Lower leg skin (tissue), 4 donors: ENCODE data around the gene KAZN. TPM values are rescaled to one million over a fixed set of nuclear protein-coding genes. Genes with fewer than 3 reads are reported as not detected.

Source experiments
- DNase-seq, 2 donors: peaks; one replicate each; pipeline ENCODE4 v3.0.0-alpha.2; 2019; ENCODE audit warnings: low spot score in 2 of 2
- H3K4me3 ChIP-seq: fragments of 200-600 bp; sonication (generic); 2 replicates; pipeline ENCODE4 v1.5.1; 2017; ENCODE audit warnings: mild to moderate bottlenecking, low read depth; ENCODE audit not compliant: poor library complexity, severe bottlenecking
- POLR2A ChIP-seq, 2 donors: fragments of 450-650 bp; IDR thresholded peaks; one replicate each; pipeline ENCODE4 v1.6.1; 2016 to 2017; ENCODE audit warnings: antibody characterized with exemption in 2 of 2, mild to moderate bottlenecking in 1 of 2, moderate library complexity in 1 of 2
- WGBS, 2 donors: methylation state at CpG; one replicate each; pipeline ENCODE4 v1.1.5; 2018; 5-methylcytosine and 5-hydroxymethylcytosine counted together
- intact Hi-C: fragments of 100-400 bp; cut with DNase I; formaldehyde crosslinking; loops from one replicate; pipeline ENCODE4 v1.15.0; 2023; ENCODE audit warnings: low total_unique reads
- total RNA-seq, 4 donors: library from RNA; depleted of rRNA; stranded (reverse); fragments of >200 nt; gene quantifications; one replicate each; pipeline ENCODE4 v1.1.0, GENCODE V29; 2016
- TF ChIP-seq, protein P1 (sequence below), 3 donors: fragments of 450-650 bp; IDR thresholded peaks; one replicate each; pipeline ENCODE4 v1.5.1; 2016; ENCODE audit warnings: antibody characterized with exemption in 3 of 3, mild to moderate bottlenecking in 3 of 3, moderate library complexity in 2 of 3

Gene KAZN
- total RNA-seq, 4 donors from 2014 or later, result 21.4 to 36.0 (median 28.4) TPM

DNA sequence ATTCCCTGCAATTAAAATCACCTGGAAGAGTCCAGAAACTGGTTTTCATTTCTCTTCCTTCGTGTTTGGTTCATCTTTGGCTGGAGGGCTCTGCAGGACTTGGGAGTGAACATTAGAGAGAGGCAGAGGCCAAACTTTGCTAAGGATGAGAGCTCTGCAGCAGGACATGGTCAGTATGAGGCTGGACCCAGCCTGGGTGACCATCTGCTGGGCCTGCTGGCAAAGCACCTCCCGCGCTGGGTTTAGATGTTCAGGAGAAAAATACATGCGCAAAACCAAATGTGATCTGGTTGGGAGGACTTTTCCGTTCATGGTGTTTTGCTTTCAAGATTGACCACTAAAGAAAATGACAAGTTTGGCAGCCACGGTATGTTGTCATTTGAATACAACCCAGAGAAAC lies 15.9 kb downstream of the KAZN start:
- TF ChIP-seq, protein P1, sequence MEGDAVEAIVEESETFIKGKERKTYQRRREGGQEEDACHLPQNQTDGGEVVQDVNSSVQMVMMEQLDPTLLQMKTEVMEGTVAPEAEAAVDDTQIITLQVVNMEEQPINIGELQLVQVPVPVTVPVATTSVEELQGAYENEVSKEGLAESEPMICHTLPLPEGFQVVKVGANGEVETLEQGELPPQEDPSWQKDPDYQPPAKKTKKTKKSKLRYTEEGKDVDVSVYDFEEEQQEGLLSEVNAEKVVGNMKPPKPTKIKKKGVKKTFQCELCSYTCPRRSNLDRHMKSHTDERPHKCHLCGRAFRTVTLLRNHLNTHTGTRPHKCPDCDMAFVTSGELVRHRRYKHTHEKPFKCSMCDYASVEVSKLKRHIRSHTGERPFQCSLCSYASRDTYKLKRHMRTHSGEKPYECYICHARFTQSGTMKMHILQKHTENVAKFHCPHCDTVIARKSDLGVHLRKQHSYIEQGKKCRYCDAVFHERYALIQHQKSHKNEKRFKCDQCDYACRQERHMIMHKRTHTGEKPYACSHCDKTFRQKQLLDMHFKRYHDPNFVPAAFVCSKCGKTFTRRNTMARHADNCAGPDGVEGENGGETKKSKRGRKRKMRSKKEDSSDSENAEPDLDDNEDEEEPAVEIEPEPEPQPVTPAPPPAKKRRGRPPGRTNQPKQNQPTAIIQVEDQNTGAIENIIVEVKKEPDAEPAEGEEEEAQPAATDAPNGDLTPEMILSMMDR (IDR thresholded peaks at IDR 0.05), result no peak
- no peak for TF ChIP-seq POLR2A (IDR thresholded peaks at IDR 0.05)
- no peak for DNase-seq
- no peak overlapping the region for H3K4me3 ChIP-seq
- 87 to 88% methylated on average over 6 of the region's 6 CpGs for WGBS, 2 donors
- intact Hi-C loops, result no loop called here

DNA sequence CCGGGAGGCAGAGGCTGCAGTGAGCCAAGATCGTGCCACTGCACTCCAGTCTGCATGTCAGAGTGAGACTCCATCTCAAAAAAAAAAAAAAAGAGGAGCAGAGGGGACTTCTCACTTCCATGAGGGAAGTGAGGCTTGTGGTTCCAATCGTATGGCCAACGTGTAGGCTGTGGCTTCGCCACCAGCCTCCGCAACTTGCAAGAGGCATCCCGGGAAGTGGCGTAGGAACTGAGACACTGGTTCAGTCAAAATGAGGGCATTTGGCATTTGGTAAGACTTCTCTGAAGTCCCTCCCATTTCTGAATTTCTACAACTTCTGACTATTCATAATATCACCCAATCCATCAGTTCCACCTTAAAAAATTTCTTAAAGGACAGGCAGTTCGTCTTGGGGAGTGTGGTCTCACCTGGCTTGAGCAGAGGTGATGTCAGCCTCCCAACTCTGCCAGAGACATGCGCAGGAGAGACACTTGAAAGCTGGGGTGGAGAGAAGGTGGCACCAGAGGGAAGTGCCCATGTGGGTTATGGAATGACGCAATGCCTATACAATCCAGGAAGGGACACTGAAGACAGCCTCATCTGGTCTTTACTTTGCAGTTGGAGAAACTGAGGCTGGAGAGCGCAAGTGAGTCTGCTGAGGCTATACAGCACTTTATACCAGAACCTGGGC lies 17.2 kb downstream of the KAZN start:
- TF ChIP-seq POLR2A (IDR thresholded peaks at IDR 0.05), result no peak
- TF ChIP-seq, protein P1 (IDR thresholded peaks at IDR 0.05), result no peak
- DNase-seq, result no peak
- no peak overlapping the region for H3K4me3 ChIP-seq
- intact Hi-C loops, result no loop called here
- WGBS, 2 donors, result 84 to 86% methylated on average over 12 of the region's 12 CpGs

DNA sequence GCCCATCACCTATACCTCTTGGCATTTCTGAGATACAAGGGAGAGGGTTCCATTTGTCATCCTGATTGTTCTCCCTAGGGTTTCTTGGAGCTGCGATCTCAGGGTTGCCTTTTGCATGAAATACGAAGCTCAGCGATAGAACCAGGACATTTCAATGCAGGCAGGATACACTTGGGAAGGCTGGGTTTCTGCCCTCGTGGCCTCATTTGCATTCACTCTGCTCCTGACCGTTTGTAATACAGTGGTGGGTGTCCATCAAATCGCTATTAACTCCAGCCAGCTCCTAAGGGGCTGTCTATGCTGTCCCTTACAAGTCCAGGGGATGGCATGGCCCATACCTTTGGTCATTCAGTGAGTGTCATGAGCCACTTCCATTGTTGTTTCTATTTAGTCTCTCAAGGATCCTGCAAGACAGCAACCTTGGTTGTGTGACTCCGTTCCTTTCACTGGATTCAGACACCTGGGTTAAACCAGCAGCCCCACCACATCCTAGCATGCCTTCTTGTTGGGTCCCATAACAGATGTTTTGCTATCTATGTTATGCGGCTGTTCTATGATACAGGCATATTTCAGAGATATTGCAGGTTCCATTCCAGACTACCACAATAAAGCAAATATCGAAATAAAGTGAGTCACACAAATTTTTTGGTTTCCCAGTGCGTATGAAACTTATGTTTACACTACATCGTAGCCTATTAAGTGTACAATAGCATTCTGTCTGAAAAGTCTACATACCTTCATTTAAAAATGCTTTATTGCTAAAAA lies 18.3 kb downstream of the KAZN start:
- DNase-seq, result no peak
- WGBS, 2 donors, result 83 to 84% methylated on average over 11 of the region's 11 CpGs
- TF ChIP-seq, protein P1 (IDR thresholded peaks at IDR 0.05), result no peak
- no peak overlapping the region for H3K4me3 ChIP-seq
- intact Hi-C loops, result no loop called here

DNA sequence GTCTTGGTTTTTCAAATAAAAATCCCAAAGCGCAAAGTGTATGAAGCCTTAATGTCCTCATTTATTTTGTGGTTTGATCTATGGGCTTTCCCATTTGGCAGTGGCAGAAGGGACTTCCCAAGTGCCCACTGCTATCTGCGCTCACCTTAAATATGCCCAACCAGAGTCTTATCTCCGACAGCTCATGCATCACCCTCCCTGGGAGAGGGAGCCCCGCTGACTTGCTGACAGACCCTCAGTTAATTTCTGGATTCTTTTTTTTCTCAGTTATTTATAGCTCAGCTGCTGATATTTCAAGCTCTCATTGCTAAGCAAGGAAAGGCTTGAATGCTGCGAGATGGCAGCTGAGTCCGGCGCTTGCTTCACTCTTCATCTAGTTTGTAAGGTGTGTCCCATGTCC lies 19.3 kb downstream of the KAZN start:
- no peak overlapping the region for H3K4me3 ChIP-seq
- intact Hi-C loops, result no loop called here
- 85 to 93% methylated on average over 7 of the region's 7 CpGs for WGBS, 2 donors
- DNase-seq, result no peak
- TF ChIP-seq POLR2A (IDR thresholded peaks at IDR 0.05), result no peak
- TF ChIP-seq, protein P1 (IDR thresholded peaks at IDR 0.05), result no peak

DNA sequence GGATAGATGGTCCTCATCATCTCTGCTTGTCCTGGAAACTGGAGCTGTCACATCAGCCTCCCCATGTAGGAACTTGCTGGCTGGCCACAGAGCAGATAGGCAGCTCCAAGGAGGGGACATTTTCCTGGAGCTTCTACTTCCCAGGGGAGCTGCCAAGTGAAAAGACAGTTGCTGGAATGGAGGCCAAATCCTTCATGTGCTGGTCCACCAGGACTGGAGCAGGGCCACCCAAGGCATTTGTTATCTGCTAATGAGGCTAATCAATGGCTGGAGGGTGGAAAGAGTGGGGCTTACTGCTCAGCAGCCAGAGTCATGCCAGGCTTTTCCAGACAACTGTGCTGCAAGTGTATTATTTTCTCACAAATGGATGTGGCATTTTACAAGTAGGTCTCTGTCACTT lies 22.5 kb downstream of the KAZN start:
- DNase-seq, result no peak
- TF ChIP-seq, protein P1 (IDR thresholded peaks at IDR 0.05), result no peak
- no peak for TF ChIP-seq POLR2A (IDR thresholded peaks at IDR 0.05)
- intact Hi-C loops, result no loop called here
- no peak overlapping the region for H3K4me3 ChIP-seq
